LNCaP clone FGC (cell line): ENCODE data around the gene ADGRL3.

Experiments
- DNase-seq: peaks from one replicate; pipeline ENCODE4 v3.0.0-alpha.2; 2011; ENCODE audit warnings: low read depth
- H3K4me3 ChIP-seq: 2 replicates; pipeline ENCODE4 v1.5.1; 2011; ENCODE audit warnings: mild to moderate bottlenecking, low read depth, low read length, control low read depth
- TF ChIP-seq, protein P1 (sequence below): IDR thresholded peaks from 2 replicates; pipeline ENCODE4 v1.5.1; 2012; ENCODE audit warnings: mild to moderate bottlenecking; ENCODE audit not compliant: control insufficient read depth, insufficient read depth; ENCODE audit errors: extremely low read depth

ADGRL3 gene

DNA sequence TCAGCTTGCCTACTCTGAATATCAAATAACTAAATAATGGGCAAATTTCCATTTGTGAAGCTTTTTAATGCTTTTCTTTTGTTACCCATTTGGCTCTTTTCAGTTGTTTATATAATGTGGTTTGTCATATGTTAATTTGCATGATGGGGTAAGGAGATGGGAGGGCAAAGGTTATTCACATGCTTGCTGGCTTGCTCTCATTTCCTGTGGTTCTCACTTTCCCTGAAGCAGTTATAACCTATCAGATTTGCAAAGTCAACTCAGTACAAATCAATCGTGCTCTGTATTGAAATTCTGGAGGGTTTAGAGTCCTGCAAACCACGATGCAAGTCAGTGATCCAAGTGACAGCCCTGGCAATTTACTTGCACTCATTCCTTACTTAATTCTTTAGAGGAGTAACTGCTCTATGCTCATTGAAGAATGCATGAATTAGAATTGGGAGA lies 711.2 kb downstream of the ADGRL3 start:
- no peak for DNase-seq
- TF ChIP-seq, protein P1, sequence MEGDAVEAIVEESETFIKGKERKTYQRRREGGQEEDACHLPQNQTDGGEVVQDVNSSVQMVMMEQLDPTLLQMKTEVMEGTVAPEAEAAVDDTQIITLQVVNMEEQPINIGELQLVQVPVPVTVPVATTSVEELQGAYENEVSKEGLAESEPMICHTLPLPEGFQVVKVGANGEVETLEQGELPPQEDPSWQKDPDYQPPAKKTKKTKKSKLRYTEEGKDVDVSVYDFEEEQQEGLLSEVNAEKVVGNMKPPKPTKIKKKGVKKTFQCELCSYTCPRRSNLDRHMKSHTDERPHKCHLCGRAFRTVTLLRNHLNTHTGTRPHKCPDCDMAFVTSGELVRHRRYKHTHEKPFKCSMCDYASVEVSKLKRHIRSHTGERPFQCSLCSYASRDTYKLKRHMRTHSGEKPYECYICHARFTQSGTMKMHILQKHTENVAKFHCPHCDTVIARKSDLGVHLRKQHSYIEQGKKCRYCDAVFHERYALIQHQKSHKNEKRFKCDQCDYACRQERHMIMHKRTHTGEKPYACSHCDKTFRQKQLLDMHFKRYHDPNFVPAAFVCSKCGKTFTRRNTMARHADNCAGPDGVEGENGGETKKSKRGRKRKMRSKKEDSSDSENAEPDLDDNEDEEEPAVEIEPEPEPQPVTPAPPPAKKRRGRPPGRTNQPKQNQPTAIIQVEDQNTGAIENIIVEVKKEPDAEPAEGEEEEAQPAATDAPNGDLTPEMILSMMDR = no peak
- H3K4me3 ChIP-seq = no peak overlapping the region

GRCh38 chr4:61913619-61914018 lies 713.5 kb downstream of the ADGRL3 start:
- DNase-seq = no peak
- no peak overlapping the region for H3K4me3 ChIP-seq
- TF ChIP-seq, protein P1 = no peak

GRCh38 chr4:61915501-61915900 lies 715.4 kb downstream of the ADGRL3 start:
- DNase-seq = no peak
- H3K4me3 ChIP-seq = no peak overlapping the region
- TF ChIP-seq, protein P1 = no peak

GRCh38 chr4:61918507-61918906 lies 718.4 kb downstream of the ADGRL3 start:
- no peak for DNase-seq

DNA sequence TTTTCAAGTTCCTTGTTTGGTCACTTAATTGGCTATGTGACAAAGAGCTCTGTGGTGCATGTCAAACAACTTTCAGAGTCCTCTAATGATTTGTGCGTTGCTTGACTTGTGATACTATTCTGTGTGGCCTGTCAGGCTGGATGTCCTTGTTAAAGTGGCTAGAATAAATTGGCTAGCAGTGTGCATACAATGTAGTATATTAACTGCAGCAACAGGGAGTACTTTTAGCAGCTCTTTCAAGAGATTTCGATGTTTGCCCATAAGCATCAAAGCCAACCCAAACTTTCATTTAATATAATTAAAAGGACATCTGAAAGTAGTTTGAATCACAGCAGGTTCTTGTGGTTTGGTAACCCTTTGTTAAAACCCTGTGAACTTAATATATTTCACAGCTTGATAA lies 718.9 kb downstream of the ADGRL3 start:
- TF ChIP-seq, protein P1 = no peak
- peak; percentile 7 for DNase-seq
- H3K4me3 ChIP-seq = no peak overlapping the region

More at GRCh38 chr4:61918507-61918906, 718.4 kb downstream of the ADGRL3 start:
- TF ChIP-seq, protein P1 = no peak
- H3K4me3 ChIP-seq = no peak overlapping the region

- DNase-seq = no peak
- H3K4me3 ChIP-seq = no peak overlapping the region
- TF ChIP-seq, protein P1 = no peak
These were observed 719.4 kb downstream of the ADGRL3 start for GRCh38 chr4:61919561-61919960.

DNA sequence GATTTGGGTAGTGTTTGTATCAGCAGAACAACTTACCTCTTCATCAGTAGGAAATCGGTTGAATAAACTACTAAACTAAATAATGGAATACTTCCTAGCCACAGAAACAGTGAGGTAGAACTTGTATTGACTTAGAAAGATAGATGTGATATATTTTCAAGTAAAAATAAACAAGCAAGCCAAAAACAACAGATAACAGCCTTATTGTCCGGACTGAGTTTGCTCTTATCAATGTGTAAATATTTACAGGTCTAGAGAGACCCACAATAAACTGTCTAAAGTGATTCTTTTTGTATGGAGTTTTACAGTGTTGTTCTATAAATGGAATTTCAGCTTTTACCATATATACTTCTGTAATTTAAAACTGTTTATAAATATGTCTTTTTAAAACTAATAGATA lies 721.8 kb downstream of the ADGRL3 start:
- TF ChIP-seq, protein P1 = no peak
- no peak overlapping the region for H3K4me3 ChIP-seq
- DNase-seq = peak; percentile 77
